GM19239 (cell line): ENCODE measurements around the gene TESK1.
"Not testable (repeated sequence)": the region's sequence is repeated elsewhere in the genome, so short reads cannot be mapped to it uniquely, and the experiment has no call there.

Experiments used
- DNase-seq: peaks from one replicate; pipeline ENCODE4 v3.0.0; 2011; ENCODE audit warnings: low spot score; ENCODE audit not compliant: insufficient read length
- FAIRE-seq: peaks from 2 replicates; lab custom pipeline; 2011; peaks lifted over from hg19 to GRCh38; lab: Jason Lieb, UNC

The TESK1 gene

DNA sequence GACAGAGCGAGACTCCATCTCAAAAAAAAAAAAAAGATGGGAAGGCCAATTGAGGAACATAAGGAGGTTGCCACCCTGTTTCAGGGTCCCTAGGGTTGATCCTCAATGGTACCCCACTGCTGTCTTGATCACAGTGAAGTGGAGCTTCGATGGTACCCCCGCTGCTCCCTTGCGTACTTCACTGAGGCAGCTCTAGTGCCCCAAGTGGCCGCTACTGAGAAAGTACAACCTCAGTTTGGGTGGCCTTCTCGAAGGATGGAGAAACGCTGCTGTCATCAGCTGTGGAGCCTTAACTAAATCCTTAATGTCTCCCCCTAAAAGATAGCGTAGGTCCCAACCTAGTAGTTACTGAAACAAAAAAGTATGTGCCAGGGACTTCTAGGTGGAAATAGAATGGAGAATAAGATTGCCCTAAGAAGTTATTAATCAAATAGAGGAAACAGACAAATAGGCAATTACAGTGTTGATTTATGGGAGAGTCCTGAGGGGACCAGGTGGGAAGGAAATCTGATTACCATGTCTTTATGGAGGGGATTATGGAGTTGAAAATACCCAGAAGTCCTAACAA, 6.3 kb downstream of the TESK1 start:
- DNase-seq (no peak), FAIRE-seq (peak; percentile 85)

- not testable (repeated sequence) for FAIRE-seq, DNase-seq
Measured at GRCh38 chr9:35612066-35612465, 7.0 kb downstream of the TESK1 start.

GRCh38 chr9:35612843-35613242, 7.8 kb downstream of the TESK1 start:
- DNase-seq (no peak), FAIRE-seq (no peak)

DNA sequence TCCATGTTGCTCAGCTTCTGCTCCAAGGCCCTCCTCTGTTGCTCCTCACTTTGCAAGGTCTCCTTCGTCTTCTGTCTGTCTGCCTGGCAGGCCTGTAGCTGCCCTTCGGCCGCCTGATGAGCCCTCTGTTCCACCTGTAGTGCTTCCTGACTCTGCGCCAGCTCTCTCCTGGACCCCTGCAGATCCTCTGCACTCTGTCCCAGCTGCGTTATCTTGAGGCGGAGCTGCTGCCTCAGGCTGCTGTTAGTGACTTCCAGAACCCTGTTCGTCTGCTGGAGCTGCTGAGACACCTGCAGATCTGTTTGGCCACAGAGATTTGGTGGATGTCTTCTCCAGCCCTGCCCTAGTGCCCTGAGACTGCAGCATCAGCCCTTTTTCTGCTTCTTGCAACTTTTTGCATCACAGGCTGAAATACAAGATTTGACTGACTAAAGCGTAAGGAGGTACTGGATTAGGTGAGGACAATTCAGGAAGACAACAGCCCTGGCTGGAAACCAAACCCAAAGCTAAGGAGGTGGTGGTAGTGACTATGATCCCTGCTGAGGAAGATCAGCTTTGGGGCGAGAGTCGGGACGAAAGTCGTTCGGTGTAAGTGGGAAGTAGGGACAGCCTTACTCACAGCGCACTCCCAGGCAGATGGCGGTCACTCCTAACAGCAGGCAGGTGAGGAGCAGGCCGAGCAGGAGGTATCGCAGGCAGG, 11.1 kb downstream of the TESK1 start:
- DNase-seq, result no peak
- FAIRE-seq, result no peak

GRCh38 chr9:35616681-35617459, 11.8 kb downstream of the TESK1 start:
- FAIRE-seq (no peak), DNase-seq (peak; percentile 64)

DNA sequence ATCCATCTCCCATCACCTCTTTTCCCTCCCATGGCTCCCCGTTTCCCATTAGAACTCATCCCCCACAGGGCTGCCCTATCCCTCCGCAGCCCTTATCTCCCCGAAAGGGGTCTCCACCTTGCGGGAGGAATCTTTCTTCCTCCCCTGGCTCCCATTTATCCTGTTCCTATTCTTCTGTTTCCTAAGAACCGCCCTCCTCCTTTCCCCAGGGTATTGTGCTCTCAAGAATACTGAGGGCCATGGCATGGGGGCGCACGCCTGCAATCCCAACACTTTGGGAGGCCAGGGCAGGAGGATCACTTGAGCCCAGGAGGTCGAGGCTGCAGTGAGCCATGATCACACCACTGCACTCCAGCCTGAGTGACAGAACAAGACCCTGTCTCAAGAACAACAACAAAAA, 12.5 kb downstream of the TESK1 start:
- no peak for DNase-seq
- FAIRE-seq, result peak; percentile 33

GRCh38 chr9:35618325-35618727, 13.3 kb downstream of the TESK1 start, which contains the start of gene CD72:
TSS of gene CD72 (minus strand) at chr9:35618413. CDS start at chr9:35618303, 110 bp downstream.
- no peak for DNase-seq
- peak; percentile 89 for FAIRE-seq

- DNase-seq (no peak), FAIRE-seq (peak; percentile 97)
Measured at GRCh38 chr9:35618854-35619799, 14.1 kb downstream of the TESK1 start.

GRCh38 chr9:35619800-35620158, 14.7 kb downstream of the TESK1 start:
- FAIRE-seq (no peak), DNase-seq (no peak)

GRCh38 chr9:35627575-35627974, 22.5 kb downstream of the TESK1 start:
- DNase-seq, result no peak
- peak; percentile 11 for FAIRE-seq

DNA sequence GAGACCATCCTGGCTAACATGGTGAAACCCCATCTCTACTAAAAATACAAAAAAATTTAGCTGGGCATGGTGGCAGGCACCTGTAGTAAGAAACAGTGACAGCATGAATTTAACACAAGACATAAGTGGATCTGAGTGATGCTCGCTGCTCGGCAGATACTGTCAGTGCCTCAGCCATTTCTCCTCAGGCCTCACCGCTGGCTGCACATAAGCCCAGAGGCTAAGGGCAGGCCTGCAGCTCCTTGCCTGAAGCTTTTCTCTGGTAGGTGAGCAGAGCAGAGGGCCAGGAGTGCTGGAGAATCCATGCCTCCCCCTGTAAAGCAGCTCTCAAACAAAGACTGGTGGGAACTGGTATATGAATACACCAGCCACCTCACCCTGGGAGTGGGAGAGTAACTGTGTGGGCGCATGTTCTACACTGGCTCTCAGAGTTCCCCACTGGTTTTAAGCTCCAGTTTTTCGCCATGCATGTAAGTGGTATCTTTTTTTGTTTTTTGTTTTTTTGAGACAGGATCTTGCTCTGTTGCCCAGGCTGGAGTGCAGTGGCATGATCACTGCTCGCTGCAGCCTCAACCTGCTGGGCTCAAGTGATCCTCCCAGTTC, 23.4 kb downstream of the TESK1 start:
- FAIRE-seq, result no peak
- no peak for DNase-seq

- no peak for FAIRE-seq
- DNase-seq, result no peak
Measured at GRCh38 chr9:35629597-35629996, 24.5 kb downstream of the TESK1 start.

DNA sequence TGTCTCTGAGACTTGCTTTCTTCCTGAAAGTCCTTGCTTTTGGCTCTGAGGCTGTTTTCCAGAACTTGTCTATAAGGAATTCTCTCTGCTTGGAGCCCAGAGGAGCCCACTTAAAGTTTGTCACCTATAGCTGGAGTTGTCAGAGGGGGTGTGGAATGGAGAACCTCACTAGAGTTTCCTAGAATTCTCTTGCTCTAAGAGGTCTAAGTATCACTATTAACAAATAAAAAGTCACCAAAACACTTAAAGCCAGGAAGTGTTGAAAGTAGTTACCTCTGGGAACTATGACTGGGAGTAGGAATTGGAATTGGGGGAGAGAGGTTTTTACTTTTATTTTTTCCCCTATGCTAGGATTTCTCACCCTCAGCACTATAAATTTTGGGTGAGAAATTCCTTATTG, 30.7 kb downstream of the TESK1 start:
- FAIRE-seq, result no peak
- DNase-seq, result no peak

DNA sequence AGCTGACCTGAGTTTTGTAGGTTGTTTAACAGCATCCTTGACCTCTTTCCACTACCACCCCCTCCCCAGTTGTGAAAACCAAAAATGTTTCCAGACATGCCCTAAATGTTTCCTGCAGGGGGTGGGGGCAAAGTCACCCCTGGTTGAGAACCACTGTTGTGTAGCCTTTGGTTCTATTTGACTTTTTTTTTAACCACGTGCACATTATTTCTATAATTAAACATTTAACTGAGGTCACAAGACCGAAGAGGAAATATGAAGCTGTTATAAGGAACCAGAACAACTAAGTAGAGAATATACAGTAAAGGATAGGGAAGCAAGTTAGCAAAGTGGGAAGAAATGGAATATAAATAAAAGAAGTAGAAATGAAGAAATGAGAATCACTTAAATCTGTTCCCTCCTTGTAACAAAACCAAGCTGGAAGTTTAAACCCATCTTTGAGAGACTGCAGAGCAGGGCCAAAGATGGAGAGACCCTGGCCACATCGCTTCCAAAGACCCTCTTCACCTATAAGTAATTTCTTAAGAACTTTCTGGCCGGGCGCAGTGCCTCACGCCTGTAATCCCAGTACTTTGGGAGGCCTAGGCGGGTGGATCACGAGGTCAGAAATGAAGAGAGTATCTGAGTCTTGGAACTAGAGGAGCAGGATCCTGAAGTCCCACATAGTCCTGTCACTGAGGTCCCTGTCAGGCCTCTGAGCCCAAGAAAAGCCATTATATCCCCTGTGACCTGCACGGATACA, 31.2 kb downstream of the TESK1 start:
- DNase-seq (no peak), FAIRE-seq (peak; percentile 65)

DNA sequence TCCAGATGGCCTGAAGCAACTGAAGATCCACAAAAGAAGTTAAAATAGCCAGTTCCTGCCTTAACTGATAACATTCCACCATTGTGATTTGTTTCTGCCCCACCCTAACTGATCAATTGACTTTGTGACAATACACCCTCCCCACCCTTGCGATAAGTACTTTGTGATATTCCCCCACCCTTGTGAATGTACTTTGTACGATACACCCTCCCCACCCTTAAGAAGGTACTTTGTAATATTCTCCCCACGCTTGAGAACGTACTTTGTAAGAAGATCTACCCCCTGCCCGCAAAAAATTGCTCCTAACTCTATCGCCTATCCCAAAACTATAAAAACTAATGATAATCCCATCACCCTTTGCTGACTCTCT, 31.8 kb downstream of the TESK1 start:
- not testable (repeated sequence) for DNase-seq

DNA sequence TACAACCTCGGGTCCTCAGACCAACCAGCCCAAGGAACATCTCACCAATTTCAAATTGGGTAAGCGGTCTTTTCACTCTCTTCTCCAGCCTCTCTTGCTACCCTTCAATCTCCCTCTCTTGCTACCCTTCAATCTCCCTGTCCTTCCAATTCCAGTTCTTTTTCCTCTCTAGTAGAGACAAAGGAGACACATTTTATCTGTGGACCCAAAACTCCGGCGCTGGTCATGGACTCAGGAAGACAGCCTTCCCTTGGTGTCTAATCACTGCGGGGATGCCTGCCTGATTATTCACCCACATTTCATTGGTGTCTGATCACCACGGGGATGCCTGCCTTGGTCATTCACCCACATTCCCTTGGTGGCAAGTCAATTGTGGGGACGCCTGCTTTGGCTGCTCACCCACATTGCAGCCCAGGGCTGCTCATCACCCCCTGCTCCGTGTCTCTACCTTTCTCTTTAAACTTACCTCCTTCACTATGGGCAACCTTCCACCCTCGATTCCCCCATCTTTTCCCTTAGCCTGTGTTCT, 32.4 kb downstream of the TESK1 start:
- not testable (repeated sequence) for FAIRE-seq, DNase-seq

More for the DNA sequence above, 31.8 kb downstream of the TESK1 start:
- not testable (repeated sequence) for FAIRE-seq

- not testable (repeated sequence) for DNase-seq, FAIRE-seq
Measured at GRCh38 chr9:35638751-35639150, 33.7 kb downstream of the TESK1 start.

DNA sequence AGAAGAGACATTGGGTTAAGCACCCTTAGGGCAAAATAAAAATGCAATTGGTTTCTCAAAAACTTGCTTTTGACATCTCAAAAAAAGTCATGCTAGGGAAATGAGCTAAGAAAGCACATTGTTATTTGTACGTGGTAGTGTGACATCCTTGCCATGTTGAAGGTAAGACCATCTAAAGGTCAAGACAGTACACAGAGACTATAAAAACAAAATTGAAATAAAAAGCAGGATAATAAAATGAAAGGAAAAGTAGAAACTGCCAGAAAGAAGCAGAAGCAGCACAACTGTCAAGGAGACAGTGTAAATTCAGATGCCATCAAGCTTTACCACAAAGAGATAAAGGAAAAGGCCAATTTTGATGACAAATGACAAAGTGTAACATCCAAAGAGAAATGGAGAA, 34.2 kb downstream of the TESK1 start:
- not testable (repeated sequence) for DNase-seq
- FAIRE-seq, result peak; percentile 89

DNA sequence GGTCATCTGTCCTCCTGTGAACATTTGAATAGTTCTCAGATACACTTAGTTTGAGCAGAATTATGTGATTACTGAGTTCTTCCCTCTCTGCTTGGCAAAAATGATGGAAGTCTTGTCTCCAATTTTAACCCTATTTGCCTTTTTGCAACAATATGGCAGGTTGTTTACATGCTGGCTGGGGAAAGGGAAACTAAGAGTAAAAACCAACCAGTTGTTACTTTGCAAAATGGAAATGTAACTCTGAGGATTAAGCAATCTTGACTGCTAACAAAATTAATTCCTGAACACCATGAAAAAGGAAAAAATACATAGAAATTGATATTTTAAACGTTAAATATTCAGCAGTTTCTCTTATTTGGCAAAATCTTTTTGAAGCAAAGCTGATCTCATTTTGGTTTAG, 34.6 kb downstream of the TESK1 start:
- DNase-seq (no peak), FAIRE-seq (no peak)
